ENCODE measurements around the gene PHF1.
"Not testable (repeated sequence)": the region's sequence is repeated elsewhere in the genome, so short reads cannot be mapped to it uniquely, and the experiment has no call there.

Gene PHF1

DNA sequence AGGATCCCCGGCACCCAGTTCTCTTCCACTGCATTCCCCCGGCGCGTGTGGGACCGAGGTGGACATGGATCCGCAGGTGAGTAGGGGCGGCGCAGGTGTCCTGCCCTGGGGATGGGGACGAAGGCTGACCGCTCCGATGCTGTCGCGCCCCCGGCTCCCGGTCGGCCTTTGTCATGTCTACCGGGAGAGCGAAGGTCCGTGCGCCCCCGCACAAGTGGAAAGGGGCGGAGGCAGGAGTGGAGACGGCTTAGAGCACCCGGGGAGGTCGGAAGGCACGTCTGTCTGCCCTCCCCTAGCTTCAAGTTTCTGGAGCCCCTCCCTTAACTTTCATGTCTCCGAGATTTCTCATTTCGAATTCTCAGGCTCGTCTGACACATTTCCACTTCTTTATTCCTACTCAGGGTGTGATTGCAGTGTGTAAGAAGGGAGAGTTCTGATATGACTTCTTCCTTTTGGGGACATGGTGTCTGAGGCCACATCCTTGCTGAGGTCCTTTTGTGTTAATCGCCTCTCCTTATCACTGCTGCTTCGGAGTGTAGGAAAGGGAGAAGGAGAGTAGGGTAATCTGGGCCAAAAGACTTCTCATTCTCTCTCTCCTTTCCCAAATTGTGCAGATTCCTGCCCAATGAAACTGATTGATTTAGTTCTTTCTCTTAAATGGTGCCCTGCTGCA is 18.8 kb upstream of the PHF1 start:
- DNase-seq = no peak

GRCh38 chr6:33392595-33392948 is 18.2 kb upstream of the PHF1 start:
- no peak for DNase-seq

DNA sequence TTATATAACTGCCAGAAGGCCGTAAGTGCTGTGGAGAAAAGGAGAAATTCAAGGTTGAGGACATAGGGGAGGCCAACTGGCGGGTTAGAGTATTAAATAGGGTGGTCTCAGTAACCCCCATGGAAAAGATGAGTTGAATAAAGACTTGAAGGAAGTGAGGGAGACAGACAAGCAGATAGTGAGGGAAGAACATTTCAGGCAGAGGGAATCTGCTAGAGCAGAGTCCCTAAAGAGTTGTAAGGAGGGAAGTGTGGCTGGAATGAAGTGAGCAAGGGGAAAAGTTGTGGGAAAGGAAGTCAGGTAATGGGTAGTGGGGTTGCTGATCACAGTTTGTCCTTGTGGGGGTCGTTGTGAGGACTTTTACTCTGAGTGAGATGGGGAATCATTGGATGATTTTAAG is 17.8 kb upstream of the PHF1 start:
- DNase-seq = no peak

- DNase-seq = no peak
Measured at GRCh38 chr6:33397541-33397940, 13.3 kb upstream of the PHF1 start.

DNA sequence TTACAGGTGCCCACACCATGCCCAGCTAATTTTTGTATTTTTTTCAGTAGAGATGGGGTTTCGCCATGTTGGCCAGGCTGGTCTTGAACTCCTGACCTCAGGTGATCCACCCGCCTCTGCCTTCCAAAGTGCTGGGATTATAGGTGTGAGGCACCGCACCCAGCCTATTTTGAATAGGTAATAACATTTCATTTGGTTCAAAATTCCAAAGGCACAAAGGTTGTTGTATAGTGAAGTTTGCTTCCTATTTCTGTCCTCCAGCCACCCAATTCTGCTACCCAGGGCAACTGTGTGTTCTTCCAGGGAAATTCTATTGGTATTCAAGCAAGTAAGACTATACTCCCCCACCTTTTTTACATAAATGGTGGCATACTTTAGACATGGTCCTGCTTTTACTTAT is 12.2 kb upstream of the PHF1 start:
- not testable (repeated sequence) for DNase-seq

DNA sequence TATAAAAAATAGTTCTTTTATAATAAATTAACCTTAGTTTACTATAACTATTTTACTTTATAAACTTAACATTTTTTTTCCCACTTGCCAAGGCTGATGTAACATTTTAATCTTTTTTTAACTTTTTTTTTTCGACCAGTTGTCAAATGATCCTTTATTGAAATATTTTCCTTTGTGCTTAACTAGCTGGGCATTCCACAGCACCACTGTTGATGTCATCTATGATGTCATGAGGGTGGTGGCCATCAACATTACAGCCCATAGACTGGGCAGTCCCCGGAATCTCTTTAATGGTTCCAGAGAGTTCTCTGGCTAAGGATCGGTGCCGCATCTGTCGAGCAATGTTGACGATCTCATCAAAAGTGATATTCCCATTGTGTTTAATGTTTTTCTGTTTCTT is 10.9 kb upstream of the PHF1 start:
- DNase-seq = not testable (repeated sequence)

DNA sequence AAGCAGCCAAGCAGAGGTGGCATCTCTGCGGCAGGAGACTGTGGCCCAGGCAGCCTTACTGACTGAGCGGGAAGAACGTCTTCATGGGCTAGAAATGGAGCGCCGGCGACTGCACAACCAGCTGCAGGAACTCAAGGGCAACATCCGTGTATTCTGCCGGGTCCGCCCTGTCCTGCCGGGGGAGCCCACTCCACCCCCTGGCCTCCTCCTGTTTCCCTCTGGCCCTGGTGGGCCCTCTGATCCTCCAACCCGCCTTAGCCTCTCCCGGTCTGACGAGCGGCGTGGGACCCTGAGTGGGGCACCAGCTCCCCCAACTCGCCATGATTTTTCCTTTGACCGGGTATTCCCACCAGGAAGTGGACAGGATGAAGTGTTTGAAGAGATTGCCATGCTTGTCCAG is 5.9 kb upstream of the PHF1 start:
- no peak for DNase-seq

- DNase-seq = no peak
Measured at GRCh38 chr6:33405386-33405940, 5.4 kb upstream of the PHF1 start.

- DNase-seq = no peak
Measured at GRCh38 chr6:33406126-33406525, 4.7 kb upstream of the PHF1 start.

DNA sequence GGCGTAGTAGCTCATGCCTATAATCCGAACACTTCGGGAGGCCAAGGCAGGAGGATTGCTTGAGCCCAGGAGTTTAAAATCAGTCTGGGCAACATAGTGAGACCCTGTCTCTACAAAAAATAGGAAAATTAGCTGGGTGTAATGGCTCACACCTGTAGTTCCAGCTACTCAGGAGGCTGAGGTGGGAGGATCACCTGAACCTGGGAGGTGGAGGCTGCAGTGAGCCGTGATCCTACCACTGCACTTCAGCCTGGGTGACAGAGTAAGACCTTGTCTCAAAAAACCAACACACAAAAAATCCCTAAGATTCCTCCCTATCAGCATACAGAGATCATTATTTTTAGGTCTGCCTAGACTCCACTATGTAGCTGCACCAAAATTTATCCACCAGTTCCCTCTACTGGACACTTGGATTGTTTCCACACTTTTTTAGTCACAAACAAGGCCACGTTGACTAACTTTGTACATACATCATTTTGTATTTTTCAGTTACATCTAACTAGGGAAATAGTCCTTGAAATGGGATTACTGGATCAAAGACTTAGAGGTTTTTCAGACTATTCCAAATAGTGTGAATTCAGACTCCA is 3.6 kb upstream of the PHF1 start:
- DNase-seq = no peak

- peak; percentile 94 to 99 for DNase-seq
Measured at GRCh38 chr6:33410050-33410710, 634 bp upstream of the PHF1 start.

DNA sequence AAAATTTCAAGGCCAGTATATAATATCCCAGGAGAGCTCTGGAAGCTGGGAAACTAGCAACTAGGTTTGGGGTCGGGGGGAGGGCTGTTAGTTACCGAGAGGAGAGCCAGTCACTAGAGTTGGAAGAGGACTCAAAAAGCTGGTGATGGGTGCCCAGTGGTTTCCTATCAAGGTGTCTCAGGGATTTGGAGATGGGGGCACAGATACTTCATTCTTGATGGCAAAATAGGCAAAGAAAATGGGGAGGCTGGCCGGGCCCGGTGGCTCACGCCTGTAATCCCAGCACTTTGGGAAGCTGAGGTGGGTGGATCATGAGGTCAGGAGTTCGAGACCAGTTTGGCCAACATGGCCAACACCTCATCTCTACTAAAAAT is 805 bp downstream of the PHF1 start:
- no peak for DNase-seq

DNA sequence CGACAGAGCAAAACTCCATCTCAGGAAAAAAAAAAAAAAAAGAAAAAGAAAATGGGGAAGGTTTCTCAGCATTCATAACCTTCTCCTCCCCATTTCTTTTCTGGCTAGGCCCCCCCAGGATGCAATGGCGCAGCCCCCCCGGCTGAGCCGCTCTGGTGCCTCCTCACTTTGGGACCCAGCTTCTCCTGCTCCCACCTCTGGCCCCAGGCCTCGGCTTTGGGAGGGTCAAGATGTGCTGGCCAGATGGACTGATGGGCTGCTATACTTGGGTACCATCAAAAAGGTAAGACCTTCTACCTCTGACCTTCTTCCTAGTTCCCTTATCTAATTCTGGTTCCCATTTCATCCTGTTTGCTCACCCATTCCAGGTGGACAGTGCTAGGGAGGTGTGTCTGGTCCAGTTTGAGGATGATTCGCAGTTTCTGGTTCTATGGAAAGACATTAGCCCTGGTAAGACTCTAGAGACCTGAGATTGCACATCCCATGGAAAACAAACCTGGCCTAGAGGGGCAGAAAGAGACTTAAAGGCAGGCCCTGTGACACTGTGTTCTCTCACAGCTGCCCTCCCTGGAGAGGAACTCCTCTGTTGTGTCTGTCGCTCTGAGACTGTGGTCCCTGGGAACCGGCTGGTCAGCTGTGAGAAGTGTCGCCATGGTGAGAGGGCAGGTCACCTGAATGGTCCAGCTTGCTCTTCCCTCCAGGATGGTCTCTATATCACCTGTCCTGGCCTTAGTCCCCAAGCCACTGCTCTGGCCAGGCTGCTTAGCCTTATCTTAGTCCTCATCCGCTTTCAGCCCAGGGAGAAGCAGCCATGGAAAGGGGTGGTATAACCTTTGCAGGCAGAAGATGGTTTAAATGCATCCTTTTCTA is 1.6 kb downstream of the PHF1 start:
- DNase-seq = no peak

GRCh38 chr6:33413241-33414120 is 2.7 kb downstream of the PHF1 start:
- DNase-seq = no peak

GRCh38 chr6:33414592-33415271 is 3.9 kb downstream of the PHF1 start:
- peak in 1 of 2 experiments; percentile 29 for DNase-seq

- DNase-seq = no peak
Measured at GRCh38 chr6:33415831-33416230, 5.0 kb downstream of the PHF1 start.

GRCh38 chr6:33416386-33417127 is 5.7 kb downstream of the PHF1 start:
- no peak for DNase-seq

DNA sequence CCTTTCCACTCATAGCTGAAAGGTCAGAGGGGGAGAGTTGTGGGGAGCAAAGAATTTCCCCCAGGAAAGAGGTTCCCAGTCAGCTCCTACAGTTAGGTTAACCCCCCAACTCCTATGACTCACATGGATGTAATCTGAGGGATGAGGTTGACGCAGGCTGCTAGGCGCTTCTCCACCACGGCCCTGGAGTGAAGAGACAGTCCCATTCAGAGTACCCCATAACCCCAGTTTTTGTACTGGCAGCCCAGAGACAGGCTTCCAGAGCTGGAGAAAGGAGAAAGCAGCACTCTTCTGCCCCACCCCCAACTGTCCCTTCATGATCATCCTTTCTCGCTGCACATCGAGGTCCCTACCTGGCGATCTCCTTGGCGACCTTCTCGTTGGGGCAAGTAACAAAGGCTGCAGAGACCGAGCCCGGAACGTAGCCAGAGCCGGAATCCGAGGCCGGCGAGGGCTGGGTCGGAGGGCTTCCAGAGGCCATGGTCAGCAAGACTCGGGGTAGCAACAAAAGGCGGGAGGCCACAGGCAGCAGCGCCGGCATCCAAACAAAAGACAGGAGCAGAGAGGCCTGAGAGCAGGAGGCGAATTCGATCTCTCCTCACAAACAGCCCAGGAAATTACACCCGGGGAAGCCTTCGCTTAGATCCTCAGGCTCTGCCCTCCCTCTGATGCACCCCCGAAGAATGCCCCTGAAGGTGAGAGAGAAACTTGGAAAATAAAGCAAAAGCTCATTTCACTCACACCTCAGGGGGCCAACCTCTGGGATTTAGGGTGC is 6.5 kb downstream of the PHF1 start:
- no peak for DNase-seq

GRCh38 chr6:33417903-33418689 is 7.3 kb downstream of the PHF1 start, which contains the start of gene CUTA:
Gene CUTA (minus strand): TSS chr6:33418107. CDS start chr6:33418000, 107 bp downstream.
- DNase-seq = peak; percentile 99

All from NCI-H526 (cell line).